ENCODE data around the gene SH2D3C. TPM values are rescaled to one million over a fixed set of nuclear protein-coding genes. Genes with fewer than 3 reads are reported as not detected.

The SH2D3C gene
- total and polyA plus RNA-seq, 7 donors, result 1.4 to 11.3 (median 5.0) TPM

GRCh38 chr9:127733614-127734013 is 44.9 kb downstream of the SH2D3C start:
- H3K9me3 ChIP-seq, result no peaks in the 10 kb centered on the region
- WGBS, 2 donors, result 71 to 83% methylated on average over 2 of the region's 2 CpGs

DNA sequence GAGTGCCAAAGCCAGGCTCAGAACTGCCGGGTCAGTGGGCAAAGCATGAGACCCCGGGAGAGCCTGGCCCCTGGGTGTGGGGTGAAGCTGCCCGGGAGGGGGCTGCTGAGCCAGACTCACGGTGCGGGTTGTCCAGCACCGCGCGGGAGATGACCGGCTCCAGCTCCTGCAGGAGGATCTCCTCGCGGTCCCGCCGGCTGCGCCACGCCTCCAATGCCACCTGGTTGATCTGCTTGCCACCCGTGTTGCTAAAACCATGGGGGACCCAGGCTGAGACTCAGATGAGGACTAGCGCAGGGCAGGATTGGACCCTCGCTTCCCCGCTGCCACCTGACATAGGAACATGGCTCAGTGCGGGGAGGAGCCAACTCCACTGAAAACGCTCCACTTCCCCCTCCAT is 46.0 kb downstream of the SH2D3C start:
- Histone ChIP-seq H3K4me3 (no peak overlapping the region), H3K4me1 (peaks cover 0 to 27% (median 16%) of the 10 kb centered on the region in 4 donors), H3K9me3 (no peaks in the 10 kb centered on the region), H3K27me3 (no peaks in the 10 kb centered on the region), H3K27ac (peak overlapping the region in 2 of 4 donors; percentile 13 to 19), H3K36me3 (peaks cover 0 to 17% (median 4%) of the 10 kb centered on the region in 4 donors)
- DNase-seq, result no peak
- intact Hi-C loops (cut with DNase I), result loop anchor here (5.0 kb wide), 2 partner anchors 120 to 230 kb away; partner anchors contain the start of gene STXBP1
- 96 to 97% methylated on average over 21 of the region's 21 CpGs for WGBS, 2 donors
- no peak for TF ChIP-seq CTCF (IDR thresholded peaks at IDR 0.05)

More at GRCh38 chr9:127733614-127734013, 44.9 kb downstream of the SH2D3C start:
- intact Hi-C loops (cut with DNase I), result loop anchor here (1.0 to 5.0 kb wide), 5 partner anchors 121 to 231 kb away; partner anchors contain the start of genes ST6GALNAC4 and STXBP1
- DNase-seq, result no peak
- peaks cover 0 to 27% (median 16%) of the 10 kb centered on the region in 4 donors for H3K4me1 ChIP-seq
- no peak overlapping the region for H3K4me3 ChIP-seq
- H3K36me3 ChIP-seq, result peaks cover 0 to 17% (median 4%) of the 10 kb centered on the region in 4 donors
- no peak overlapping the region for H3K27ac ChIP-seq
- TF ChIP-seq EP300 (IDR thresholded peaks at IDR 0.05), result no peak
- H3K27me3 ChIP-seq, result no peaks in the 10 kb centered on the region

- intact Hi-C loops (cut with DNase I), result loop anchor here (5.0 kb wide), 2 partner anchors 120 to 230 kb away; partner anchors contain the start of gene STXBP1
- peak overlapping the region in 2 of 4 donors; percentile 13 to 19 for H3K27ac ChIP-seq
- WGBS, 2 donors, result 87% methylated on average over 16 of the region's 16 CpGs
- H3K36me3 ChIP-seq, result peaks cover 0 to 17% (median 4%) of the 10 kb centered on the region in 4 donors
- H3K4me3 ChIP-seq, result no peak overlapping the region
- H3K9me3 ChIP-seq, result no peaks in the 10 kb centered on the region
- peak; percentile 80 for DNase-seq
- peaks cover 0 to 27% (median 16%) of the 10 kb centered on the region in 4 donors for H3K4me1 ChIP-seq
- TF ChIP-seq EP300 (IDR thresholded peaks at IDR 0.05) (no peak), POLR2AphosphoS5 (IDR thresholded peaks at IDR 0.05) (peak; percentile 13 to 80 (median 50))
- H3K27me3 ChIP-seq, result no peaks in the 10 kb centered on the region
These were observed 46.5 kb downstream of the SH2D3C start for GRCh38 chr9:127731938-127732337.

DNA sequence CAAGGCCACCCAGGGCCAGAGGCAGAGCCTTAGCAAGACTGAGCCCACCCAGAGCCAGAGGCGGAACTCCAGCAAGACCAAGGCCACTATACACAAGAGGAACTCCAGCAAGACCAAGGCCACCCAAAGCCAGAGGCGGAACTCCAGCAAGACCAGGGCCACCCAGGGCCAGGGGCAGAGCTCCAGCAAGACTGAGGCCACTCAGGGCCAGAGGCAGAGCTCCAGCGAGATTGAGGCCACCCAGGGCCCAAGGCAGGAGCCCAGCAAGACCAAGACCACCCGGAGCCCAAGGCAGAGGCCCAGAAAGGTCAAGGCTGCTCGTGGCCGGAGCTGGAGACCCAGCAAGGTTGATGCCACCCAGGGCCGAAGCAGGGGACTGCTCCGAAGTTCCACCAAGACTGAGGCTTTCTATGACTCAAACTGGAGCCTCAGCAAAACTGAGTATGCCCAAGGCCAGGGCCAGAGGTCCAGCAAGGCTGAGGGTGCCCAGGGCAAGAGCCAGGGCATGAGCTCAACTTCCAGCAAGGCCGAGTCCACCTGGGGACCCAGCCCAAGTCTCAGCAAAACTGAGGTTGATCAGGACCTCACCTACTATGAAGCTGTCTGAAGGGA is 47.6 kb downstream of the SH2D3C start:
- Histone ChIP-seq H3K36me3 (peaks cover 0 to 17% (median 4%) of the 10 kb centered on the region in 4 donors), H3K4me3 (no peak overlapping the region), H3K9me3 (no peaks in the 10 kb centered on the region), H3K27me3 (no peaks in the 10 kb centered on the region), H3K27ac (no peak overlapping the region), H3K4me1 (peaks cover 0 to 27% (median 16%) of the 10 kb centered on the region in 4 donors)
- WGBS, 2 donors, result 90% methylated on average over 9 of the region's 9 CpGs
- TF ChIP-seq POLR2AphosphoS5 (IDR thresholded peaks at IDR 0.05) (no peak), CTCF (IDR thresholded peaks at IDR 0.05) (no peak), POLR2A (IDR thresholded peaks at IDR 0.05) (no peak), EP300 (IDR thresholded peaks at IDR 0.05) (no peak)
- DNase-seq, result no peak
- intact Hi-C loops (cut with DNase I), result loop anchor here (5.0 kb wide), 2 partner anchors 119 to 229 kb away; partner anchors contain the start of gene STXBP1

DNA sequence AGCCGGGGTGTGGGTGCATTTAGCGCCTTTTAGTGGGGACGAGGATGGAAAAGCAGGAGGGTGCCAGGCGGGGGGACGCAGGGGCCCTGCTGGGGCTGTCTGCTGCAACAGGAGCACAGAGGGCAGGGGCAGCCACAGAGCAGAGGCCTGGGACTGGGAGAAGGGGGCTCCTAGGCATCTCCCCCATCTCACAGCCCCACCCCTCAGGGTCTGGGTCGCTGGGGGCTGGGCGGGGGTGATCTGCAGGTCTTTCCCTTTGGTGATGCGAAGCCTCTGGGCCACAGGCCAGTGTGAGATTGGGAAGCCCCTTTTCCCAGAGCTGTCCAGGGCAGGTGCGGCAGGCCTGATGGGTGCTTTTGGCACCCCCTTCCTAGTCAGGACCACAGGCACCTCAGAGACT is 48.2 kb downstream of the SH2D3C start:
- TF ChIP-seq CTCF (IDR thresholded peaks at IDR 0.05) (no peak), EP300 (IDR thresholded peaks at IDR 0.05) (no peak), POLR2AphosphoS5 (IDR thresholded peaks at IDR 0.05) (no peak), POLR2A (IDR thresholded peaks at IDR 0.05) (no peak)
- Histone ChIP-seq H3K4me3 (no peak overlapping the region), H3K27me3 (no peaks in the 10 kb centered on the region), H3K27ac (no peak overlapping the region), H3K4me1 (peaks cover 0 to 22% (median 13%) of the 10 kb centered on the region in 4 donors), H3K9me3 (no peaks in the 10 kb centered on the region), H3K36me3 (peaks cover 0 to 17% (median 4%) of the 10 kb centered on the region in 4 donors)
- 91 to 92% methylated on average over 9 of the region's 9 CpGs for WGBS, 2 donors
- intact Hi-C loops (cut with DNase I), result loop anchor here (5.0 kb wide), 2 partner anchors 118 to 228 kb away; partner anchors contain the start of gene STXBP1
- DNase-seq, result no peak

Measured in sigmoid colon (tissue), 7 donors.